Non-pigmented ciliary epithelial cell (primary cell): ENCODE data around the gene PELO.

Experiments
- DNase-seq: peaks from one replicate; pipeline ENCODE4 v3.0.0-alpha.2; 2010; ENCODE audit warnings: low read depth

The PELO gene

GRCh38 chr5:52831786-52832511, 44.2 kb downstream of the PELO start:
- no peak for DNase-seq

- DNase-seq, result no peak
Observed at GRCh38 chr5:52834320-52834719, 46.6 kb downstream of the PELO start.

- no peak for DNase-seq
Observed at GRCh38 chr5:52837068-52837467, 49.4 kb downstream of the PELO start.
